ENCODE results near the gene HES5.

DNA sequence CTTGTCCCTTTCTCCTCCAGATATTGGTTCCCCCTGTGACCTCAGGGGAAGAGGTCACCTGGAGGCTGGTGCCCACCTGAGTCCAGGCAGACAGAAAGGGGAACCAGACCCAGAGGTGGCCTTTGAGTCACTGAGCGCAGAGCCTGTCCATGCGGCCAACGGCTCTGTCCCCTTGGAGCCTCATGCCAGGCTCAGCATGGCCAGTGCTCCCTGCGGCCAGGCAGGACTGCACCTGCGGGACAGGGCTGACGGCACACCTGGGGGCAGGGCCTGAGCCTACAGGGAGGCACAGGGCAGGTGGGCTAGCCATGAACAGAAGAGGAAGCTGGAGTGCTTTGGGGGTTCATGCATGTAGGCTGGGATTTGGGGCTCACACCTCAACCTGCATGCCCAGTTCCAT, 28.8 kb upstream of the HES5 start:
- TF ChIP-seq ZNF274 (IDR thresholded peaks at IDR 0.05; ENCODE audit: low read depth, low read length), result no peak
- TF ChIP-seq SUZ12 (IDR thresholded peaks at IDR 0.05; ENCODE audit: extremely low read depth, insufficient read depth, insufficient read length), result no peak
- no peak for TF ChIP-seq YY1 (IDR thresholded peaks at IDR 0.05; ENCODE audit: insufficient read depth, insufficient read length)

Data from NT2/D1 (cell line).